HG02678 (cell line): Measurements from ENCODE around the gene MAN1B1.

Source experiments
- ATAC-seq: cut with Tn5 transposase; IDR thresholded peaks from one replicate; pipeline ENCODE4 v1.9.1; 2021; ENCODE audit warnings: mild to moderate bottlenecking, moderate library complexity; ENCODE audit not compliant: unreplicated experiment

Gene MAN1B1

DNA sequence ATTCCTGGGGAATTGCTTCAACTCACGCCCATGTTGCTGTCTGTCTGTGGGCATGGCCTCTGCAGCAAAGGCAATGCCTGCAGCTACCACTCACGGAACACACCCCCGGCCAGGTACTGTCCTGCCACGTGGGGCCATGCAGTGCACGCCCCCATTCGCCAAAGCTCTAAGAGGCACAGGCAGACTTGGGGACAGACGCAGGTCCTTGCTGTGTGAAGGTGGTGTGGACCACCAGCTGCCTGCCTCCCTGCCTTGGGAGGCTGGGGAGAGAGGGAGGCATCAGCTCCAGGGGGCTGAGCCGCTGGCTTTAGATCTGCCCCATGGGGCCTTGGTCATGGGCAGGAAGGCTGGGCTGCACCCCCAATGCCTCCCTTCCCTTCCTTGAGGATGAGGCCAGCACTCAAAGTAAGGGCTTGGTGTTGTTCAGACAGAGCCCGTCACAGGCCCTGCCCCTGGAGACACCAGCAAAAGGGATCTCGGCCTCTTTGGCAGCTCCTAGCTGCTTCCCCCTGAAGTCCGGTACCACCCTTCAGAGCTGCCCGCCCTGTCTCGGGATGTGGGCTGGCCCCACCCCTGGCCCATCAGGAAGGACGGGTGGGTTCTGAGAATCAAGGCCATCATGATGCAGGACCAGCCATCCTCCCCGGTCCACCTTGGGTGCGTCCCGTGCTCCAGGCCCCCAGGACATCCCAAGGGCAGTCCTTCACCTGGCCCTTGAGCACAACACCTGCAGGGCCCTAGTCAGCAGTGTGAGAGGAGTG is 54.4 kb downstream of the MAN1B1 start:
- ATAC-seq: no peak

GRCh38 chr9:137141976-137142936 is 55.5 kb downstream of the MAN1B1 start:
- ATAC-seq: no peak

DNA sequence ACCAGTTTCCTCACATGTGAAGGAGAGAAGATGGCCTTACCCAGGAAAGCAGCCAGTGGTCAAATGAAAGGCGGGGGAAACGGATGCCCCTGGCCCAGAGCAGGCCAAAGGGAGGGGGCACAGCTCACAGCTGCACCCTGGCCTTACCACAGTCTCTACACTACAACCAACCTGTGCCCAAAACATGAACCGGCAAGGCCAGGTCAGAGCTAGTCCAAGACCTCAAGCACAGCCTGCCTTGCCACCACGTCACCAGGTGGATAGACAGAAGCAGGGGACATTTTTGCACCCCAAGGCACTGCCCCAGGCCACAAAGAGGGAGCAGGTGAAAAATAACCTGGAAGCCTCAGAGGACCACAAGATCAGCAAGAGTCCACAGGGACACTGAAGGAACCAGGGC is 56.7 kb downstream of the MAN1B1 start:
- ATAC-seq: no peak

GRCh38 chr9:137145731-137146526 is 59.1 kb downstream of the MAN1B1 start:
- no peak for ATAC-seq

GRCh38 chr9:137146527-137146918 is 59.7 kb downstream of the MAN1B1 start:
- ATAC-seq: no peak

- no peak for ATAC-seq
These were observed 60.5 kb downstream of the MAN1B1 start for GRCh38 chr9:137147091-137147792.

GRCh38 chr9:137147793-137148160 is 61.0 kb downstream of the MAN1B1 start:
- no peak for ATAC-seq

GRCh38 chr9:137148242-137148641 is 61.5 kb downstream of the MAN1B1 start:
- ATAC-seq: no peak

DNA sequence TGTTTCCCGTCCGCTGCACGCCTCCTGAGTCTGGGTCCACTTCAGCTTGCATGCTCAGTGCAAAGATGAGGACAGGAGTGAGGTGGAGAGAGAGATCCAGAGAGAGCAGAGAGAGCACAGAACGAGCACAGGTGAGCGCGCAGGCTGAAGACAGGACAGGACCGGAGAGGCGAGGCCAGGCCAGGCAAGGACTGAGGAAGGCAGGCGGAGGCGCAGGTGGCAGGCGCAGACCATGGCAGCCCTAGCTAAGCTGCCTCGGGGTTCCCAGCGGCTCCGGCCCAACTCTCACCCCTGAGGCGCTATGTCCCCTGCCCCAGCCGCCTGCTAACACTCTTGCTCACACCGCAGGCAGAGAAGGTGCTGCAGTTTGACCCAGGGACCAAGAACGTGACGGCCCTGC is 61.9 kb downstream of the MAN1B1 start:
- no peak for ATAC-seq

GRCh38 chr9:137149363-137149762 is 62.6 kb downstream of the MAN1B1 start:
- ATAC-seq: no peak

DNA sequence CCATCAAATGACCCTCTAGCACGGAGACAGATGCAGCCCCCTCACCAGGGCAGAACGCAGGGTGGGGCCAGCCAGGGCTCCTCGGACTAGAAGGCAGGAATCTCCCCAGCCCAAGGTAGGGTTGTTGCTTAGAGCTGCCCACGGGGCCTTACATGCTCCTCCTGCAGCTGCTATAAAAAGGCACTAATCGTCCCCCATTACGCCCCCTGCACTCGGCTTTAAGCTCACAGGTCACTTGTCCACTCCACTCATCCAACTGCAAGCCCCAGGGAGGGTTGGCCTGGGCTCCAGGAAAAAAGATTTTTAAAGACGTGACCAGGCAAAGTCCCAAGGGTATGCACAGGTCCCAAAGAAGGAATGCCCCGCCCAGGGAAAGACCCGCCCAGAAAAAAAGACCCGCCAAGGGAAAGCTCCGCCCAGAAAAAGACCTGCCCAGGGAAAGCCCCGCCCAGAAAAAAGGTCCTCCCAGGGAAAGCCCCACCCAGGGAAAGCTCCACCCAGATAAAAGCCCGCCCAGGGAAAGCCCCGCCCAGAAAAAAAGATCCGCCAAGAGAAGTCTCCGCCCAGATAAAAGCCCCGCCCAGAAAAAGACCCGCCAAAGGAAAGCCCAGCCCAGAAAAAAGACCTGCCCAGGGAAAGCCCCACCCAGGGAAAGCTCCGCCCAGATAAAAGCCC is 63.3 kb downstream of the MAN1B1 start:
- ATAC-seq: peak; percentile 25

DNA sequence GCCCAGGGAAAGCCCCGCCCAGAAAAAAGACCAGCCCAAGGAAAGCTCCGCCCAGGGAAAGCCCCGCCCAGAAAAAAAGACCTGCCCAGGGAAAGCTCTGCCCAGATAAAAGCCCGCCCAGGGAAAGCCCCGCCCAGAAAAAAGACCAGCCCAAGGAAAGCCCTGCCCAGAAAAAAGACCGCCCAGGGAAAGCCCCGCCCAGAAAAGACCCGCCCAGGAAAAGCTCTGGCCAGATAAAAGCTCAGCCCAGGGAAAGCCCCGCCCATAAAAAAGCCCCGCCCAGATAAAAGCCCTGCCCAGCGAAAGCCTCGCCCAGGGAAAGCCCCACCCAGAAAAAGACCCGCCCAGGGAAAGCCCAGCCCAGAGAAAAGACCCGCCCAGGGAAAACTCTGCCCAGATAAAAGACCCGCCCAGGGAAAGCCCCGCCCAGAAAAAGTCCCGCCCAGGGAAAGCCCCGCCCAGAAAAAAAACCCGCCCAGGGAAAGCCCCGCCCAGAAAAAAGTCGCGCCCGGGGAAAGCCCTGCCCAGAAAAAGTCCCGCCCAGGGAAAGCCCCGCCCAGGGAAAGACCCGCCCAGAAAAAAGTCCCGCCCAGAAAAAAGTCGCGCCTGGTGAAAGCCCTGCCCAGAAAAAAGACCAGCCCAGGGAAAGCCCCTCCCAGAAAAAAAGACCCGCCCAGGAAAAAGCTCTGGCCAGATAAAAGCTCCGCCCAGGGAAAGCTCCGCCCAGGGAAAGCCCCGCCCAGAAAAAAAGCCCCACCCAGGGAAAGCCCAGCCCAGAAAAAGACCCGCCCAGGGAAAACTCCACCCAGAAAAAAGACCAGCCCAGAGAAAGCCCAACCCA is 64.1 kb downstream of the MAN1B1 start:
- peak; percentile 47 for ATAC-seq

DNA sequence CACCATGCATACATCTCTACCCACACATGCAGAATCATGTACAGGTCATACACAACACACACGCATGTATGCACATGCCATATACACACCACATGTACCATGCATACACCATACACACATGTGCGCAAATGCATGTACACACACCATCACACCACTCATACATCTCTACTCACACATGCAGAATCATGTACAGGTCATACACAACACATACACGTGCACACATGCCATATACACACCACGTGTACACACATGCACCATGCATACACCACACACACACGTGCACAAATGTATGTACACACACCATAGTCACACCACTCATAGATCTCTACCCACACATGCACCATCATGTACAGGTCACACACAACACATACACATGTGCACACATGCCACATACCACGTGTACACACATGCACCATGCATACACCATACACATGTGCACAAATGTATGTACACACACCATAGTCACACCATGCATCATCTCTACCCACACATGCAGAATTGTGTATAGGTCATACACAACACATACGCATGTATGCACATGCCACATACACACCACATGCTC is 66.1 kb downstream of the MAN1B1 start:
- ATAC-seq: no peak

- no peak for ATAC-seq
These were observed 70.0 kb downstream of the MAN1B1 start for GRCh38 chr9:137156567-137157375.

- ATAC-seq: no peak
These were observed 71.0 kb downstream of the MAN1B1 start for GRCh38 chr9:137157618-137158415.

DNA sequence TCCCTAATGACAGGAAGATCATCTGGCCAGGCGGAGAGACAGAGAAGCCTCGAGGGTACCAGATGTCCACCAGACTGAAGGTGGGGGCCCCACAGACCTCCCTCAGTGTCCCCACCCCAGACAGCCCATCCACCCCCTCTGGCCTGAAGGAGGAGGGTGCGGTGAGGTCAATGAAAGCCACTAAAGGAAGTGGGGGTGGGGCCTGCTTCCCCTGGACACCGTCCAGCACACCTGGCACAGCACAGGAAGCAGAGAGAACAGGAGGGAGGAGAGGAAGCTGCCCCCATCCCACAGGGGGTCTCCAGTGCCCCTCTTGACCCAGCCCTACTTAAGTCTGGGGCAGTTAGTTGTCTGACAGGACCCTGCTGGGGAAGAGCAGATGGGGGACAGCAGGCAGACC is 71.8 kb downstream of the MAN1B1 start:
- no peak for ATAC-seq
